ENCODE results near the gene DKKL1. TPM values are rescaled to one million over a fixed set of nuclear protein-coding genes. Genes with fewer than 3 reads are reported as not detected.

DKKL1 gene
- polyA plus RNA-seq, 1 of the 3 experiments (the other 2 are of a cell fraction) = 0.36 TPM

- Histone ChIP-seq H3K27ac (ENCODE audit: low read depth in 2 of 2, low read length in 1 of 2) (no peak overlapping the region), H3K9me2 (no peaks in the 10 kb centered on the region), H3K4me3 (ENCODE audit: low read depth in 2 of 2, low read length in 1 of 2) (no peak overlapping the region), H3K27me3 (ENCODE audit: insufficient read depth) (no peaks in the 10 kb centered on the region), H3K9ac (no peak overlapping the region), H3K9me3 (no peaks in the 10 kb centered on the region), H3K4me2 (no peak overlapping the region), H3K4me1 (ENCODE audit: control insufficient read depth in 1 of 2, insufficient read depth in 2 of 2, low read depth in 1 of 2, low read length in 1 of 2) (no peaks in the 10 kb centered on the region; a peak in 1 of 4 replicates), H2AFZ (ENCODE audit: low read depth) (no peak overlapping the region), H3K36me3 (replicated peaks in 1 of 2; ENCODE audit: control insufficient read depth in 1 of 2, insufficient read depth in 2 of 2, low read length in 1 of 2) (peaks cover 4 to 55% of the 10 kb centered on the region in 2 experiments), H3K79me2 (ENCODE audit: insufficient read depth) (peaks cover 24% of the 10 kb centered on the region; the same call in 1 of the 2 replicates), H4K20me1 (ENCODE audit: insufficient read depth) (no peaks in the 10 kb centered on the region), H3F3A (replicated peaks; ENCODE audit: insufficient read depth) (no peaks in the 10 kb centered on the region)
- ChIA-PET CTCF (no interaction called here), POLR2A (no interaction called here)
- WGBS (ENCODE audit: low lambda C conversion rate) = 95% methylated on average over 7 of the region's 7 CpGs
- TF ChIP-seq SIN3A (IDR thresholded peaks at IDR 0.05; ENCODE audit: borderline replicate concordance, low read depth, low read length) = no peak
- no peak for TF ChIP-seq FOSL2 (IDR thresholded peaks at IDR 0.05; ENCODE audit: borderline replicate concordance, low read depth)
- TF ChIP-seq EP300 (IDR thresholded peaks at IDR 0.05; ENCODE audit: borderline replicate concordance in 1 of 2, low read depth in 1 of 2, low read length in 1 of 2) = no peak
- no peak for TF ChIP-seq PBX3 (IDR thresholded peaks at IDR 0.05)
- TF ChIP-seq RAD21 (IDR thresholded peaks at IDR 0.05; ENCODE audit: low read length) = no peak
- TF ChIP-seq ZBTB33 (IDR thresholded peaks at IDR 0.05; ENCODE audit: borderline replicate concordance, low read depth) = no peak
- TF ChIP-seq ELF1 (IDR thresholded peaks at IDR 0.05) = no peak
- TF ChIP-seq TCF12 (IDR thresholded peaks at IDR 0.05) = no peak
- DNase-seq = no peak
These were observed 7.3 kb upstream of the DKKL1 start for GRCh38 chr19:49356382-49356781.

- peaks cover 32% of the 10 kb centered on the region for H3K79me2 ChIP-seq (ENCODE audit: insufficient read depth)
- no peaks in the 10 kb centered on the region for H3K27me3 ChIP-seq (ENCODE audit: insufficient read depth)
- H3K9me3 ChIP-seq = no peaks in the 10 kb centered on the region
- H4K20me1 ChIP-seq (ENCODE audit: insufficient read depth) = no peaks in the 10 kb centered on the region
- H3K27ac ChIP-seq (ENCODE audit: low read depth in 2 of 2, low read length in 1 of 2) = no peak overlapping the region
- H3K4me2 ChIP-seq = no peak overlapping the region
- CTCF ChIA-PET = no interaction called here
- no peak overlapping the region for H2AFZ ChIP-seq (ENCODE audit: low read depth)
- H3K4me1 ChIP-seq (ENCODE audit: control insufficient read depth in 1 of 2, insufficient read depth in 2 of 2, low read depth in 1 of 2, low read length in 1 of 2) = no peaks in the 10 kb centered on the region; a peak in 1 of 4 replicates
- no peak overlapping the region for H3K4me3 ChIP-seq (ENCODE audit: low read depth in 2 of 2, low read length in 1 of 2)
- H3K9ac ChIP-seq = no peak overlapping the region
- no peaks in the 10 kb centered on the region for H3K9me2 ChIP-seq
- TF ChIP-seq SMC3 (IDR thresholded peaks at IDR 0.05; ENCODE audit: low read depth, low read length) = no peak
- 91% methylated on average over 9 of the region's 9 CpGs for WGBS (ENCODE audit: low lambda C conversion rate)
- peaks cover 4 to 52% of the 10 kb centered on the region in 2 experiments for H3K36me3 ChIP-seq (replicated peaks in 1 of 2; ENCODE audit: control insufficient read depth in 1 of 2, insufficient read depth in 2 of 2, low read length in 1 of 2)
- POLR2A ChIA-PET = no interaction called here
- DNase-seq = no peak
- no peaks in the 10 kb centered on the region for H3F3A ChIP-seq (replicated peaks; ENCODE audit: insufficient read depth)
These were observed 6.5 kb upstream of the DKKL1 start for GRCh38 chr19:49357186-49357585.

Data from SK-N-SH (cell line).